A673 (cell line): ENCODE results near the gene SRSF4.

Experiments
- EZH2 ChIP-seq: fragments of 200-600 bp; sonication (generic); IDR thresholded peaks from 2 replicates; pipeline ENCODE4 v1.6.1; 2017; ENCODE audit warnings: borderline replicate concordance, low read depth, mild to moderate bottlenecking, mixed read lengths, antibody characterized with exemption, low read length; ENCODE audit not compliant: poor library complexity, severe bottlenecking
- TF ChIP-seq, protein P1 (sequence below): fragments of 300-800, 200-600 bp; sonication (generic); conservative IDR thresholded peaks from 2 replicates; pipeline ENCODE4 v1.5.1; 2017; ENCODE audit warnings: low read depth, mild to moderate bottlenecking, antibody characterized with exemption, low read length, moderate library complexity, mixed read lengths

DNA sequence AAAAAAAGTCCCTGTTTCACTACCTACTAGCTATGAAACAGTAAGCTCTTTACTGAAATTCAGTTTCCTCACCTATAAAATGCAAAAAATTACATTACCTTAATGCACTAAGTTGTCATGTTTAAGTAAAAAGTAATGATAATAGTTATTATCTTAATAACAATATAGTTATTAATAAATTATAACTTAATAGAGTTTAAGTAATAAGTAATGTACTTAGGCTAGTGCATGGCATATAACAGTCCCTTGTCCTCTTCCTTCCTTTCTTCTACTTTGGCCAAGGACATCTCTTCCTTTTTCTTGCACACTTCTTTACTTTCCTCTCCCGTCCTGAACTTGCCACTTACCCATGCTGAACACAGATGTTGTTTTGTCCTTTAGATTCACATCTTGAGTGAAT is 67.0 kb downstream of the SRSF4 start:
- TF ChIP-seq, protein P1, sequence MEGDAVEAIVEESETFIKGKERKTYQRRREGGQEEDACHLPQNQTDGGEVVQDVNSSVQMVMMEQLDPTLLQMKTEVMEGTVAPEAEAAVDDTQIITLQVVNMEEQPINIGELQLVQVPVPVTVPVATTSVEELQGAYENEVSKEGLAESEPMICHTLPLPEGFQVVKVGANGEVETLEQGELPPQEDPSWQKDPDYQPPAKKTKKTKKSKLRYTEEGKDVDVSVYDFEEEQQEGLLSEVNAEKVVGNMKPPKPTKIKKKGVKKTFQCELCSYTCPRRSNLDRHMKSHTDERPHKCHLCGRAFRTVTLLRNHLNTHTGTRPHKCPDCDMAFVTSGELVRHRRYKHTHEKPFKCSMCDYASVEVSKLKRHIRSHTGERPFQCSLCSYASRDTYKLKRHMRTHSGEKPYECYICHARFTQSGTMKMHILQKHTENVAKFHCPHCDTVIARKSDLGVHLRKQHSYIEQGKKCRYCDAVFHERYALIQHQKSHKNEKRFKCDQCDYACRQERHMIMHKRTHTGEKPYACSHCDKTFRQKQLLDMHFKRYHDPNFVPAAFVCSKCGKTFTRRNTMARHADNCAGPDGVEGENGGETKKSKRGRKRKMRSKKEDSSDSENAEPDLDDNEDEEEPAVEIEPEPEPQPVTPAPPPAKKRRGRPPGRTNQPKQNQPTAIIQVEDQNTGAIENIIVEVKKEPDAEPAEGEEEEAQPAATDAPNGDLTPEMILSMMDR = no peak
- no peak for TF ChIP-seq EZH2
